CD14-positive monocyte (primary cell): ENCODE measurements around the gene PIGL. TPM values are rescaled to one million over a fixed set of nuclear protein-coding genes. Genes with fewer than 3 reads are reported as not detected.

Experiments used
- DNase-seq, 3 donors: peaks; one replicate each; pipeline ENCODE4 v3.0.0-alpha.2; 2011 to 2022
- H2AFZ ChIP-seq: 2 replicates; pipeline ENCODE4 v1.6.0; 2012; ENCODE audit warnings: mild to moderate bottlenecking, low read depth, low read length, inconsistent platforms; ENCODE audit not compliant: insufficient read depth, poor library complexity, severe bottlenecking
- H3K27ac ChIP-seq, 2 donors: 1 replicate in 1 of 2; 2 replicates in 1 of 2; pipeline ENCODE4 v1.5.1; 2012 to 2013; ENCODE audit warnings: low read length in 2 of 2, control low read depth in 1 of 2, inconsistent platforms in 1 of 2, low read depth in 1 of 2, mild to moderate bottlenecking in 1 of 2
- H3K27me3 ChIP-seq, 2 donors: one replicate each; pipeline versions ENCODE4 v1.6.0 to v1.6.1; 2011 to 2013; ENCODE audit warnings: low read length in 2 of 2; ENCODE audit not compliant: control insufficient read depth in 2 of 2, insufficient read depth in 2 of 2
- H3K36me3 ChIP-seq, 2 donors: replicated peaks in 1 of 2; 1 replicate in 1 of 2; 2 replicates in 1 of 2; pipeline versions ENCODE4 v1.5.1 to v1.6.1; 2012 to 2013; ENCODE audit warnings: low read length in 2 of 2, control low read depth in 1 of 2, inconsistent platforms in 1 of 2, mild to moderate bottlenecking in 1 of 2; ENCODE audit not compliant: insufficient read depth in 2 of 2, control insufficient read depth in 1 of 2
- H3K4me1 ChIP-seq, 2 donors: 1 replicate in 1 of 2; 2 replicates in 1 of 2; pipeline versions ENCODE4 v1.5.1 to v1.6.1; 2012 to 2013; ENCODE audit warnings: low read length in 2 of 2, control low read depth in 1 of 2, inconsistent platforms in 1 of 2, mild to moderate bottlenecking in 1 of 2, moderate library complexity in 1 of 2; ENCODE audit not compliant: insufficient read depth in 2 of 2, control insufficient read depth in 1 of 2
- H3K4me2 ChIP-seq: replicated peaks from 2 replicates; pipeline ENCODE3; 2012; ENCODE audit warnings: low read length, moderate library complexity, mild to moderate bottlenecking; ENCODE audit not compliant: poor library complexity, severe bottlenecking; ENCODE audit errors: extremely low read depth
- H3K4me3 ChIP-seq, 3 experiments: fragments of 200-600 bp in 1 of 3; sonication (generic) in 1 of 3; replicated peaks in 1 of 3; 1 replicate in 2 of 3; 2 replicates in 1 of 3; pipeline ENCODE4 v1.5.1; 2011 to 2013; ENCODE audit warnings: low read length in 3 of 3, mild to moderate bottlenecking in 3 of 3, control low read depth in 2 of 3, low read depth in 2 of 3, inconsistent platforms in 1 of 3, moderate library complexity in 1 of 3
- H3K79me2 ChIP-seq: 2 replicates; pipeline ENCODE4 v1.6.0; 2012; ENCODE audit warnings: mild to moderate bottlenecking, control low read depth, inconsistent platforms, low read length, moderate library complexity; ENCODE audit not compliant: insufficient read depth
- H3K9ac ChIP-seq: 2 replicates; pipeline ENCODE4 v1.6.0; 2017; ENCODE audit warnings: low read length, mild to moderate bottlenecking; ENCODE audit not compliant: insufficient read depth, poor library complexity, severe bottlenecking
- H3K9me3 ChIP-seq, 2 donors: replicated peaks in 1 of 2; 1 replicate in 1 of 2; 2 replicates in 1 of 2; pipeline versions ENCODE4 v1.5.1 to v1.6.1; 2012 to 2013; ENCODE audit warnings: low read length in 2 of 2, control low read depth in 1 of 2; ENCODE audit not compliant: control insufficient read depth in 1 of 2, insufficient read depth in 1 of 2
- H4K20me1 ChIP-seq: 2 replicates; pipeline ENCODE4 v1.6.0; 2012; ENCODE audit warnings: mild to moderate bottlenecking, low read length, control low read depth, moderate library complexity; ENCODE audit not compliant: insufficient read depth
- H3K27ac Mint-ChIP-seq, 7 donors: one replicate each; pipeline ENCODE4 v1.8.0; 2020; ENCODE audit warnings: mild to moderate bottlenecking in 7 of 7, mixed read lengths in 7 of 7, moderate library complexity in 6 of 7, inconsistent platforms in 2 of 7
- H3K27me3 Mint-ChIP-seq, 3 donors: one replicate each; pipeline ENCODE4 v1.8.0; 2021 to 2022; ENCODE audit warnings: low read depth in 3 of 3, mild to moderate bottlenecking in 3 of 3, mixed read lengths in 3 of 3, moderate library complexity in 3 of 3, inconsistent platforms in 1 of 3
- H3K36me3 Mint-ChIP-seq, 2 donors: one replicate each; pipeline ENCODE4 v1.8.0; 2020; ENCODE audit warnings: mixed read lengths in 2 of 2, inconsistent platforms in 1 of 2, mild to moderate bottlenecking in 1 of 2
- H3K4me1 Mint-ChIP-seq: one replicate; pipeline ENCODE4 v1.8.0; 2020; ENCODE audit warnings: mild to moderate bottlenecking, mixed read lengths
- H3K4me3 Mint-ChIP-seq, 2 donors: one replicate each; pipeline ENCODE4 v1.8.0; 2020; ENCODE audit warnings: mild to moderate bottlenecking in 2 of 2, mixed read lengths in 2 of 2, moderate library complexity in 1 of 2
- H3K9me3 Mint-ChIP-seq, 7 donors: one replicate each; pipeline ENCODE4 v1.8.0; 2020 to 2022; ENCODE audit warnings: mixed read lengths in 7 of 7, mild to moderate bottlenecking in 6 of 7, moderate library complexity in 6 of 7, inconsistent platforms in 2 of 7
- CTCF ChIP-seq: fragments of 200-600 bp; IDR thresholded peaks from one replicate; pipeline ENCODE4 v1.8.0; 2022; ENCODE audit warnings: antibody characterized with exemption, mild to moderate bottlenecking
- WGBS: methylation state at CpG from one replicate; pipeline ENCODE4 v1.1.5; 2013; ENCODE audit warnings: missing lambda C conversion rate; ENCODE audit not compliant: insufficient coverage; 5-methylcytosine and 5-hydroxymethylcytosine counted together
- intact Hi-C, 2 donors: fragments of 100-400 bp; cut with micrococcal nuclease; formaldehyde crosslinking; loops; one replicate each; pipeline versions ENCODE4 v1.15.0 to v1.15.1; 2023
- polyA plus RNA-seq, 3 donors: library from polyadenylated mRNA; depleted of rRNA in 1 of 3; unstranded in 2 of 3; stranded (reverse) in 1 of 3; fragments of 300-500 nt in 2 of 3; fragments of >200 nt in 1 of 3; fragmentation: Illumina TruSeq in 2 of 3; gene quantifications; 1 replicate in 2 of 3; 2 replicates in 1 of 3; pipeline ENCODE4 v1.2.3, GENCODE V29; 2012 to 2021

The PIGL gene
- polyA plus RNA-seq, 3 donors: 3.6 to 44.2 (median 4.0) TPM

GRCh38 chr17:16178836-16179235 is 38.2 kb upstream of the PIGL start:
- no peaks in the 10 kb centered on the region for H3K27me3 Mint-ChIP-seq
- Histone ChIP-seq H3K4me3 (no peak overlapping the region), H4K20me1 (peaks cover 89% of the 10 kb centered on the region), H3K79me2 (peaks cover 88% of the 10 kb centered on the region), H3K9ac (no peak overlapping the region), H2AFZ (no peak overlapping the region), H3K27me3 (no peaks in the 10 kb centered on the region), H3K27ac (no peak overlapping the region), H3K36me3 (peaks cover 13 to 45% of the 10 kb centered on the region in 2 donors), H3K4me1 (no peaks in the 10 kb centered on the region), H3K4me2 (no peak overlapping the region), H3K9me3 (no peaks in the 10 kb centered on the region)
- no peak for TF ChIP-seq CTCF
- no peaks in the 10 kb centered on the region for H3K9me3 Mint-ChIP-seq
- 100% methylated on average over 3 of the region's 5 CpGs for WGBS
- no peaks in the 10 kb centered on the region for H3K4me1 Mint-ChIP-seq
- no peak overlapping the region for H3K27ac Mint-ChIP-seq
- intact Hi-C loops: no loop called here
- DNase-seq: no peak
- H3K4me3 Mint-ChIP-seq: no peak overlapping the region
- H3K36me3 Mint-ChIP-seq: peaks cover 27 to 41% of the 10 kb centered on the region in 2 donors

- peak overlapping the region in 1 of 7 donors; percentile 32 for H3K27ac Mint-ChIP-seq
- no peaks in the 10 kb centered on the region for H3K27me3 ChIP-seq
- peaks cover 91% of the 10 kb centered on the region for H3K79me2 ChIP-seq
- intact Hi-C loops: no loop called here
- TF ChIP-seq CTCF: no peak
- no peak overlapping the region for H3K4me2 ChIP-seq
- H3K4me1 Mint-ChIP-seq: peaks cover 1% of the 10 kb centered on the region
- no peak overlapping the region for H3K4me3 ChIP-seq
- WGBS: no CpG with 5 or more reads among the region's 1 CpG
- no peak overlapping the region for H3K4me3 Mint-ChIP-seq
- peaks cover 88% of the 10 kb centered on the region for H4K20me1 ChIP-seq
- no peak overlapping the region for H3K9ac ChIP-seq
- H3K27me3 Mint-ChIP-seq: no peaks in the 10 kb centered on the region
- no peaks in the 10 kb centered on the region for H3K9me3 Mint-ChIP-seq
- DNase-seq: no peak
- H3K4me1 ChIP-seq: no peaks in the 10 kb centered on the region
- no peak overlapping the region for H3K27ac ChIP-seq
- H2AFZ ChIP-seq: no peak overlapping the region
- peaks cover 53 to 64% of the 10 kb centered on the region in 2 donors for H3K36me3 Mint-ChIP-seq
- H3K9me3 ChIP-seq: no peaks in the 10 kb centered on the region
- peaks cover 30 to 66% of the 10 kb centered on the region in 2 donors for H3K36me3 ChIP-seq
Observed at GRCh38 chr17:16181581-16181980, 35.4 kb upstream of the PIGL start.
